Right lobe of liver (tissue), 6 donors: ENCODE results near the gene EFCAB7. TPM values are rescaled to one million over a fixed set of nuclear protein-coding genes. Genes with fewer than 3 reads are reported as not detected.
A peak's percentile ranks its signal among the peaks of the same experiment; 100 is the strongest.

Experiments
- ATAC-seq, 4 donors: fragments of 200-7000 bp; cut with Tn5 transposase; one replicate each; pipeline ENCODE4 v1.9.1; 2020; ENCODE audit warnings: mild to moderate bottlenecking in 4 of 4, moderate library complexity in 4 of 4
- DNase-seq, 3 donors: peaks; one replicate each; pipeline ENCODE4 v3.0.0-alpha.2; 2020
- H3K27ac ChIP-seq, 3 donors: fragments of 200-600 bp; one replicate each; pipeline ENCODE4 v1.8.0; 2022
- H3K27me3 ChIP-seq, 2 donors: fragments of 200-600 bp; one replicate each; pipeline ENCODE4 v1.8.0; 2022
- H3K36me3 ChIP-seq, 4 donors: fragments of 200-600 bp; sonication (generic) in 1 of 4; one replicate each; pipeline versions ENCODE4 v1.5.1 to v1.8.0; 2017 to 2022; ENCODE audit warnings: control low read depth in 1 of 4
- H3K4me1 ChIP-seq, 4 donors: fragments of 200-600 bp; sonication (generic) in 1 of 4; one replicate each; pipeline versions ENCODE4 v1.5.1 to v1.8.0; 2017 to 2022; ENCODE audit warnings: control low read depth in 1 of 4
- H3K4me3 ChIP-seq, 3 donors: fragments of 200-600 bp; one replicate each; pipeline ENCODE4 v1.8.0; 2022
- H3K9me3 ChIP-seq, 4 donors: fragments of 200-600 bp; sonication (generic) in 1 of 4; one replicate each; pipeline versions ENCODE4 v1.5.1 to v1.8.0; 2017 to 2022; ENCODE audit warnings: control low read depth in 1 of 4
- POLR2A ChIP-seq: fragments of 450-650 bp; IDR thresholded peaks from one replicate; pipeline ENCODE4 v1.6.1; 2017; ENCODE audit warnings: antibody characterized with exemption, mild to moderate bottlenecking
- WGBS: methylation state at CpG from one replicate; pipeline ENCODE4 v1.1.6; 2018; ENCODE audit warnings: low coverage, low lambda C conversion rate; ENCODE audit not compliant: insufficient coverage; ENCODE audit errors: missing lambda C conversion rate; 5-methylcytosine and 5-hydroxymethylcytosine counted together
- intact Hi-C, 2 donors: fragments of 100-400 bp; cut with DNase I; formaldehyde crosslinking; loops; one replicate each; pipeline versions ENCODE4 v1.11.2 to v1.14.1; 2022
- total RNA-seq, 6 experiments: library from RNA; depleted of rRNA in 2 of 6; stranded (reverse); fragments of >200 nt in 2 of 6; fragmentation: NEBNext Ultra II Directional in 3 of 6; extraction: Animal tissue kit (Norgen Biotek cat#: 25700) in 3 of 6; gene quantifications; one replicate each; pipeline versions ENCODE4 v1.1.0 to v1.2.4, GENCODE V29; 2016 to 2023
- TF ChIP-seq, protein P1 (sequence below), 4 donors: fragments of 200-600 bp in 3 of 4; fragments of 450-650 bp in 1 of 4; IDR thresholded peaks; one replicate each; pipeline versions ENCODE4 v1.5.1 to v1.8.0; 2016 to 2022; ENCODE audit warnings: antibody characterized with exemption in 4 of 4, mild to moderate bottlenecking in 2 of 4
- donor health status: DM: no; HTN: yes; CAD: no.
- donor health status: DM: no; HTN: no; CAD: no.
- donor health status: DM: no; HTN: no; CAD: no.
- donor health status: DM: no; HTN: yes; CAD: no.
- donor health status: DM: no; HTN: yes; CAD: no.

EFCAB7 gene
- total RNA-seq, 6 experiments from 2014 or later, result 0.84 to 3.2 (median 2.3) TPM

DNA sequence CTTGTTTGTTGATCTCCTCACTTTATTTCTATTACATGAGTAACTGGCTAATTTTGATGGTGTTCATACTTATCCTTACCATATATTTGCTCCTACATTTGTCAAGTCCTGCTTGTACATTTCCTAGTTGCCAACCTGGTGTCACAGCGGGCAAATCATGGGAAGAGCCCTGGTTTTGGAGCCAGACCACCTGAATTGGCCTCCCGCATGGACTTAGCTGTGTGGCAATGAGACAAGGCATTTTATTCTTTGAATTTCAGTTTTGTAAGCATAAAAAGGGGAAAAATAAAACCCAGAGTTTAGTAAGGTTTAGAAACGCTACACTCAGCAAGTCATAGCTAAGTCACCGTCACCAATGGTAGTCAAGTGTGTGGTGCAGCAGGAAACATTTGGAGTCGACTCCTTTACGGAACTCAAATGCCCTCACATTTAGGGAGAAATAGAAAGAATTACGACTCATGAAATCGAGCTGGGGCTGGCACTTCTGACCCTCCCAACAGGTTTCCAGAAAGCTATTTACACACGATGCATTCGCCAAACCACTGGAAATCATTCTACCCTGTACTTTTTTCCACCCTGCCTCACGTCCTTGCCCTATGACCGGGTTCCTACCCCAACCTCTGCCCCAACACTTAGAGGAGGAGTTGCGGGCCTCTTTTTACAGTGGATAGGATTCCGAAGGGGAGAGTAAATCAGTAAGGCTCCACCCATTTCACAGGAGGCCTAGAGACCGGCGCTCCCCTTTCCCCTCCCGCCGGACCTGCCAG lies 69.4 kb downstream of the EFCAB7 start:
- intact Hi-C loops, result no loop called here
- ATAC-seq (peak in 1 of 4 donors; percentile 84), DNase-seq (peak in 1 of 3 donors; percentile 95)
- no peaks in the 10 kb centered on the region for H3K27me3 ChIP-seq
- peak overlapping the region; percentile 96 to 98 (median 98) for H3K27ac ChIP-seq
- H3K4me1 ChIP-seq, result peaks cover 0 to 49% (median 0%) of the 10 kb centered on the region in 4 donors
- TF ChIP-seq, protein P1, sequence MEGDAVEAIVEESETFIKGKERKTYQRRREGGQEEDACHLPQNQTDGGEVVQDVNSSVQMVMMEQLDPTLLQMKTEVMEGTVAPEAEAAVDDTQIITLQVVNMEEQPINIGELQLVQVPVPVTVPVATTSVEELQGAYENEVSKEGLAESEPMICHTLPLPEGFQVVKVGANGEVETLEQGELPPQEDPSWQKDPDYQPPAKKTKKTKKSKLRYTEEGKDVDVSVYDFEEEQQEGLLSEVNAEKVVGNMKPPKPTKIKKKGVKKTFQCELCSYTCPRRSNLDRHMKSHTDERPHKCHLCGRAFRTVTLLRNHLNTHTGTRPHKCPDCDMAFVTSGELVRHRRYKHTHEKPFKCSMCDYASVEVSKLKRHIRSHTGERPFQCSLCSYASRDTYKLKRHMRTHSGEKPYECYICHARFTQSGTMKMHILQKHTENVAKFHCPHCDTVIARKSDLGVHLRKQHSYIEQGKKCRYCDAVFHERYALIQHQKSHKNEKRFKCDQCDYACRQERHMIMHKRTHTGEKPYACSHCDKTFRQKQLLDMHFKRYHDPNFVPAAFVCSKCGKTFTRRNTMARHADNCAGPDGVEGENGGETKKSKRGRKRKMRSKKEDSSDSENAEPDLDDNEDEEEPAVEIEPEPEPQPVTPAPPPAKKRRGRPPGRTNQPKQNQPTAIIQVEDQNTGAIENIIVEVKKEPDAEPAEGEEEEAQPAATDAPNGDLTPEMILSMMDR (IDR thresholded peaks at IDR 0.05), result no peak
- no peak for TF ChIP-seq POLR2A
- peak overlapping the region; percentile 83 to 93 (median 84) for H3K4me3 ChIP-seq
- H3K9me3 ChIP-seq, result no peaks in the 10 kb centered on the region
- WGBS, result 13% methylated on average over 15 of the region's 18 CpGs
- H3K36me3 ChIP-seq, result peaks cover 0 to 2% (median 0%) of the 10 kb centered on the region in 4 donors

DNA sequence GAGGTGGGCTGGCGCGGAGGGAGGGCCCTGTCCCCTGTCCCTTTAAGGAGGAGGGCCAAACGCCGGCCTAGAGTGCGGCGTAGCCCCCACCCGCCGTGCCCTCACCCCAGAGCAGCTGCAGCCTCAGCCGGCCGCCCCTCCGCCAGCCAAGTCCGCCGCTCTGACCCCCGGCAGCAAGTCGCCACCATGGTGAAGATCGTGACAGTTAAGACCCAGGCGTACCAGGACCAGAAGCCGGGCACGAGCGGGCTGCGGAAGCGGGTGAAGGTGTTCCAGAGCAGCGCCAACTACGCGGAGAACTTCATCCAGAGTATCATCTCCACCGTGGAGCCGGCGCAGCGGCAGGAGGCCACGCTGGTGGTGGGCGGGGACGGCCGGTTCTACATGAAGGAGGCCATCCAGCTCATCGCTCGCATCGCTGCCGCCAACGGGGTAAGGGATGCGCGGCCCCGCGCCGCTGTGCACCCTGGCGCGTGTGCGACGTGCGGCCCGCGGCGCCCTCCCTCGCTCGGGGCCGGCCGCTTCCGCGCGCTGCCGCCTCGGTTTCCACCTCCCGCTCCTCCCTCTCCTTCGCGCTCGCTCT lies 70.1 kb downstream of the EFCAB7 start, which contains the start of gene PGM1:
Gene PGM1 (plus strand): TSS at position 109 of the 583 bp plus-strand sequence. CDS start 78 bp downstream, at position 187.
- peak; percentile 42 to 91 (median 79) for ATAC-seq
- intact Hi-C loops, result no loop called here
- H3K36me3 ChIP-seq, result peaks cover 0 to 2% (median 0%) of the 10 kb centered on the region in 4 donors
- 0% methylated on average over 15 of the region's 64 CpGs for WGBS
- H3K4me3 ChIP-seq, result peak within 1 kb of the TSS; percentile 83 to 93 (median 84)
- TF ChIP-seq POLR2A, result peak; percentile 83
- TF ChIP-seq, protein P1 (IDR thresholded peaks at IDR 0.05), result no peak
- peak within 1 kb of the TSS; percentile 96 to 98 (median 98) for H3K27ac ChIP-seq
- peak in 2 of 3 donors; percentile 90 to 96 for DNase-seq
- no peaks in the 10 kb centered on the region for H3K27me3 ChIP-seq
- H3K9me3 ChIP-seq, result no peaks in the 10 kb centered on the region
- peaks cover 0 to 45% (median 0%) of the 10 kb centered on the region in 4 donors for H3K4me1 ChIP-seq

DNA sequence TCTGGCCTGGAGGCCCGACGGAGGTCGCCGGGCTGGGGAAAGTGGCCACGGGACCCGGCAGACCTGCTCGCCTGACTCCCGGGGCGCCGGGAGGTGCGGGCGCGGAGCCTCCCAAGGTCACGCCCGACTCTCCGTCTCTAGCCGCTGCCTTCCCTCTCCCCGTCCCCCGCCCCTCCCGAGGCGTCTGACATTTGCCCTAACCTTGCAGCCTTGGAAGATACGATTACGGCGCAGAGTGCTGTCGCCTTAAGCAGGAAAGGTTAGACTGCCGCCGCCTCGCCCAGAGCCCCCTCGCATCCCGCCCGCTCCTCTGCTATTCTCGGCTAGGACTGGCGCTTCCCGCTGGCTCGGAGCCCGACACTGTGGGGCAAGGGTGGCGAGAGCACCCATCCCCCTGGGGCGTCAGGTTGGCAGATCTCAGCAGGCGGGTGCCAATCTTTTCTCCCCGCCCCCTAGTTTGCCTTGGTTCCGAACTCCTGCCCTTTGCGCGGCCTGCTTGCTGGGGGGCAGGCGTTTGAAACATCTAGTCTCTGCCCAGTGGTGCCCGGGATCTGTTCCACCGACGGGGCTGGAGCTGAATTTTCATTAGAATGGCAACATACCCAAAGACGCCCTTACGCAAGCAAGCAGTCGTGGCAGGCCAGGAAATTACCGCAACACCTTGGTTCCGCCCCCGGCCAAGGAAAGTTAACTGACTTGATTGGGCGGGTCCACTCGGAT lies 70.7 kb downstream of the EFCAB7 start:
- WGBS, result 3% methylated on average over 17 of the region's 55 CpGs
- H3K9me3 ChIP-seq, result no peaks in the 10 kb centered on the region
- H3K27ac ChIP-seq, result peak overlapping the region; percentile 96 to 98 (median 98)
- H3K27me3 ChIP-seq, result no peaks in the 10 kb centered on the region
- ATAC-seq (peak; percentile 68 to 82 (median 75)), DNase-seq (peak; percentile 93 to 97 (median 94))
- TF ChIP-seq, protein P1 (IDR thresholded peaks at IDR 0.05), result no peak
- peak; percentile 71 for TF ChIP-seq POLR2A
- intact Hi-C loops, result no loop called here
- peak overlapping the region; percentile 83 to 93 (median 84) for H3K4me3 ChIP-seq
- peaks cover 0 to 49% (median 0%) of the 10 kb centered on the region in 4 donors for H3K4me1 ChIP-seq
- H3K36me3 ChIP-seq, result peaks cover 0 to 2% (median 0%) of the 10 kb centered on the region in 4 donors

DNA sequence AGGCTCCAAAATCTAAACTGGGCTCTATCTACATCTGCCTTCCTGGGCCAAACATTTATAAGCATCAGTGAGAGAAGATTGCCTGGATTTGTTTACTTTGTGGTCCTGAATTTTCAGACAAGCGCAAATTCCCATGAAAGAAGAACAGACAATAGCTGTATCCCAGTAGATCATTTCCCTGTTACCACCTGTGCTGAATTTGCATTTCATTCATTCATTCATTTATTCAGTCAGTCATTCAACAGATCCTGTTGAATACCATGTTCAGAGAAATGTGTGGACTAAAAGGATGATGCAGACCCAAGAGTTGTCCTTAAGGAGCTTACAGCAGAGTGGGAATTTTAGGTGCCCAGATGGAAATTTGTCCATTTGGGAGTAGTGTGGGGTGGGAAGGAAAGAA lies 72.1 kb downstream of the EFCAB7 start:
- 100% methylated on average over 1 of the region's 1 CpG for WGBS
- Histone ChIP-seq H3K9me3 (no peaks in the 10 kb centered on the region), H3K36me3 (peaks cover 0 to 2% (median 0%) of the 10 kb centered on the region in 4 donors), H3K27ac (peak overlapping the region in 2 of 3 donors; percentile 96 to 98), H3K4me3 (peak overlapping the region in 1 of 3 donors; percentile 93), H3K4me1 (peaks cover 0 to 50% (median 5%) of the 10 kb centered on the region in 4 donors), H3K27me3 (no peaks in the 10 kb centered on the region)
- no peak for DNase-seq
- intact Hi-C loops, result no loop called here
- ATAC-seq, result no peak
- TF ChIP-seq, protein P1 (IDR thresholded peaks at IDR 0.05), result no peak
- no peak for TF ChIP-seq POLR2A
